Measurements from ENCODE around the gene PSMD7.

PSMD7 gene

DNA sequence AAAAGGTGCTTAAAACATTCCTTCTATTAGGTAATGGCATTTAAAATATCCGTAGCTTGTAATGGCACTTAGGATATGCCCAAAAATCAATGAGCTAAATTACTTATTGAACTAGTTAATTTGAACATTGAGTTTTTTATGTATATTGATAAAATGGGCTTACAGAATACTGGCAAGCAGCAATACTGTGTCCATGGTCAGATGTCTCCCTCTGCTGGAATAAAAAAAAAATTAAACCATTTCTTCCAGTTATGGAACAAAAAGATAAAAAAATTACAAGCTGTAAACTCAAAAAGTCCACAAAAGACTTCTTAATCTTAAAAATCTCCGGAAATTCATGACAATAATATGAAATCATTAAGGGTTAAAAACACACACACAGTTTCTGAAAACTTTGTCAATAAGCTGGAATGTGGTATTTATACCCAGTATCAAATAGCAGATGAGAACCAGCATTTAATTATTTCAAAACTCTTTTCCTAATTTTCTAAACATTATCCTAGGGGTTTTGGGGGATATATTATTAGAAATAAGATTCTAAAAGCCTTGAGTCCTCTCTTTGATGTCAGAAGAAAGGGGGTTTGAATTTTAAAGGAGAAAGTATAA lies 21.5 kb upstream of the PSMD7 start:
- Histone ChIP-seq H3K9me3 (ENCODE audit: control insufficient read depth in 5 of 5, low read length in 5 of 5) (peaks cover 0 to 5% (median 4%) of the 10 kb centered on the region in 5 donors), H3K4me3 (ENCODE audit: low read depth in 1 of 5, low read length in 5 of 5) (no peak overlapping the region), H3K36me3 (ENCODE audit: control insufficient read depth in 5 of 5, insufficient read depth in 5 of 5, low read length in 5 of 5) (no peaks in the 10 kb centered on the region), H3K9ac (ENCODE audit: low read length in 5 of 5) (no peak overlapping the region), H3K4me1 (ENCODE audit: control insufficient read depth in 5 of 5, insufficient read depth in 5 of 5, low read length in 5 of 5) (no peaks in the 10 kb centered on the region), H3K27me3 (ENCODE audit: control insufficient read depth in 5 of 5, insufficient read depth in 4 of 5, low read length in 5 of 5) (no peaks in the 10 kb centered on the region), H3K27ac (ENCODE audit: low read depth, low read length) (no peak overlapping the region)

DNA sequence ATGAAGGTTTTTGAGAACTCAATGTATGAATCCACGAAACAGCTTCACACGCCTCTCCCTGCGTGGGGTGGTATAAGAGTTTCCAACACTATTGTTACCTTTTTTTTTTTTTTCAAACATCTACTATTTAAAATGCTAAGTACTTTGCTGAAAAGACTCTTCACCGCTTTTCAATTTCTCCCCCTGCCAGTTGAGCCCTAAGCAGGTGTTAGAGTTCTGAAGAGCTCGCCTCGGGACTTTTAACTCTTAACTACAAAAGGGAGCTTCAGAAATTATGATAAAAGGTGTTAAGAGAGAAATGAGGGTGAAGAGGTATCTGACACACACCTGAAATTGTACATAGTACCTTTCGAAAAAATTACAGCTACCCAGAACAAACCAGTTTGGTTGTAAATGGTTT lies 20.9 kb upstream of the PSMD7 start:
- Histone ChIP-seq H3K27me3 (ENCODE audit: control insufficient read depth in 5 of 5, insufficient read depth in 4 of 5, low read length in 5 of 5) (no peaks in the 10 kb centered on the region), H3K27ac (ENCODE audit: low read depth, low read length) (no peak overlapping the region), H3K9me3 (ENCODE audit: control insufficient read depth in 5 of 5, low read length in 5 of 5) (peaks cover 0 to 5% (median 4%) of the 10 kb centered on the region in 5 donors), H3K36me3 (ENCODE audit: control insufficient read depth in 5 of 5, insufficient read depth in 5 of 5, low read length in 5 of 5) (no peaks in the 10 kb centered on the region), H3K4me3 (ENCODE audit: low read depth in 1 of 5, low read length in 5 of 5) (no peak overlapping the region), H3K9ac (ENCODE audit: low read length in 5 of 5) (no peak overlapping the region), H3K4me1 (ENCODE audit: control insufficient read depth in 5 of 5, insufficient read depth in 5 of 5, low read length in 5 of 5) (no peaks in the 10 kb centered on the region)

DNA sequence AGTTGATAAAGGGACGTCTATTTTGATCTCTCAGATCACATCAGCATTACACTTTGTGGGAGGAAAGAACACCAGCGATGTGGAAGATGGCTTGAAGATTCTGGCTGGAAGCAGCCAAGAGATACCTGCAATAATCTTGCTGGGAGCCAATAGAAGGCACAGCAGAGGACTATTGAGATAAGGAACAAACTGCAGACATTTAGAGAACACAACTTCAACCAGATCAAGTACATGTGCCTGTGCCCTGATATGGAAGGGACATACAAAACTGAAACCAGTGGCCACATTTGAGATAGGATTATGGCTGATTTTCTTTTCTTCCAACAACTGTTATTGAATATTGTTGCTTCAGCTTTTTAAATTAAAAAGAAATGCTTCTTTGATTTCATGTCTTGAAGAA lies 18.6 kb upstream of the PSMD7 start:
- Histone ChIP-seq H3K27ac (ENCODE audit: low read depth, low read length) (no peak overlapping the region), H3K9me3 (ENCODE audit: control insufficient read depth in 5 of 5, low read length in 5 of 5) (peaks cover 0 to 5% (median 4%) of the 10 kb centered on the region in 5 donors), H3K4me3 (ENCODE audit: low read depth in 1 of 5, low read length in 5 of 5) (no peak overlapping the region), H3K4me1 (ENCODE audit: control insufficient read depth in 5 of 5, insufficient read depth in 5 of 5, low read length in 5 of 5) (no peaks in the 10 kb centered on the region), H3K27me3 (ENCODE audit: control insufficient read depth in 5 of 5, insufficient read depth in 4 of 5, low read length in 5 of 5) (no peaks in the 10 kb centered on the region), H3K36me3 (ENCODE audit: control insufficient read depth in 5 of 5, insufficient read depth in 5 of 5, low read length in 5 of 5) (no peaks in the 10 kb centered on the region), H3K9ac (ENCODE audit: low read length in 5 of 5) (no peak overlapping the region)

DNA sequence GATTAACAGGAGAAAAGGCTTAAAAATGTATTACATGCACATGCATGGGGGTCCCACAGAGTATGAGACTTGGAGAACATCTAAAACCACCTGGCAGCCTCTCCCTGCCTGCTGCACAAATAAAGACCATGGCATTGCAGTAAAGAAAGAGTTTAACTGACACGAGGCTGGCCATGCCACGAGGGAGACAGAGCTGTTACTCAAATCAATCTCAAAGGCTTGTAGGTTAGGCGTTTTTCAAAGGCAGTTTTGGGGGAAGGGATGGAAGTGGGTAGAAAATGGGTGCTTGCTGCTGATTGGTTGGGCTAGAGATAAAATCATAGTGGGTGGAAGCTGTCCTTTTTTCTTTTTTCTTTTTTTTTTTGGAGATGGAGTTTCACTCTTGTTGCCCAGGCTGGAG lies 17.3 kb upstream of the PSMD7 start:
- H3K9ac ChIP-seq (ENCODE audit: low read length in 5 of 5) = no peak overlapping the region
- no peaks in the 10 kb centered on the region for H3K4me1 ChIP-seq (ENCODE audit: control insufficient read depth in 5 of 5, insufficient read depth in 5 of 5, low read length in 5 of 5)

DNA sequence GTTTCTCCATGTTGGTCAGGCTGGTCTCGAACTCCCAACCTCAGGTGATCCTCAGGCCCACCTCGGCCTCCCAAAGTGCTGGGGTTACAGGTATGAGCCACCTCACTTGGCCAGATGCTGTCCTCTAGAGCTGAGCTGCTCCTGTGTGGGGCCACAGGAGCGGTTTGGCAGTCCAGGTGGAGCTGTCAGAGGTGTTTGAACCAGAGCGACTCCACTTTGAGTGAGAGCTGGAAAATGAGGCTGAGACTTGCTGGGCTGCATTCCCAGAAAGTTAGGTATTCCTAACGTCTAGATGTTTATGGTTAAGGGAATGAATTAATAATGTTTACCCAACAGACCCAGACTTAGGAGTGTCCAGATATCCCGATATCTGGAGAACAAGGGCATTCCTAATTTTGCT lies 16.8 kb upstream of the PSMD7 start:
- peaks cover 0 to 5% (median 4%) of the 10 kb centered on the region in 5 donors for H3K9me3 ChIP-seq (ENCODE audit: control insufficient read depth in 5 of 5, low read length in 5 of 5)
- H3K36me3 ChIP-seq (ENCODE audit: control insufficient read depth in 5 of 5, insufficient read depth in 5 of 5, low read length in 5 of 5) = no peaks in the 10 kb centered on the region
- H3K4me3 ChIP-seq (ENCODE audit: low read depth in 1 of 5, low read length in 5 of 5) = no peak overlapping the region
- H3K4me1 ChIP-seq (ENCODE audit: control insufficient read depth in 5 of 5, insufficient read depth in 5 of 5, low read length in 5 of 5) = no peaks in the 10 kb centered on the region
- H3K27ac ChIP-seq (ENCODE audit: low read depth, low read length) = no peak overlapping the region
- H3K27me3 ChIP-seq (ENCODE audit: control insufficient read depth in 5 of 5, insufficient read depth in 4 of 5, low read length in 5 of 5) = no peaks in the 10 kb centered on the region
- H3K9ac ChIP-seq (ENCODE audit: low read length in 5 of 5) = no peak overlapping the region

More for the DNA sequence above, 17.3 kb upstream of the PSMD7 start:
- Histone ChIP-seq H3K27me3 (ENCODE audit: control insufficient read depth in 5 of 5, insufficient read depth in 4 of 5, low read length in 5 of 5) (no peaks in the 10 kb centered on the region), H3K36me3 (ENCODE audit: control insufficient read depth in 5 of 5, insufficient read depth in 5 of 5, low read length in 5 of 5) (no peaks in the 10 kb centered on the region), H3K9me3 (ENCODE audit: control insufficient read depth in 5 of 5, low read length in 5 of 5) (peaks cover 0 to 5% (median 4%) of the 10 kb centered on the region in 5 donors), H3K27ac (ENCODE audit: low read depth, low read length) (no peak overlapping the region), H3K4me3 (ENCODE audit: low read depth in 1 of 5, low read length in 5 of 5) (no peak overlapping the region)

DNA sequence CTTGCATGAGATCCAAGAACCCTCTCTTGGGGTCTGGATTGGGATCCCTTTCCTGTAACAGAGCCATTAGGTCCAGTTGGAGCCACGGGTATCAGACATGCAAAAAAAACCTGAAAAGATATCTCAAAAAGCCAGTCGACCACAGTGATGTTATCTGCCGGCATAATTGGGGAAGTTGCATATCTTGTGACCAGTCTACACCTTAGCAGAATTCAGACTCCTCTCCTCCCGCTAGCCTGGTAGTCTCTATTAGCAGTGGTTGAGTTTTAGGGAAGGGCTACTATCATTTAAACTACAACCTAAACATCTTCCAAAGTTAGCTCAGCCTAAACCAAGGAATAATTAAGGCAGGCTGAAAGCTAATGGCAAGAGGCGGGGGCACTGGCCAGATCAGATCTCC lies 16.2 kb upstream of the PSMD7 start:
- H3K4me1 ChIP-seq (ENCODE audit: control insufficient read depth in 5 of 5, insufficient read depth in 5 of 5, low read length in 5 of 5) = no peaks in the 10 kb centered on the region
- H3K9me3 ChIP-seq (ENCODE audit: control insufficient read depth in 5 of 5, low read length in 5 of 5) = peaks cover 0 to 5% (median 4%) of the 10 kb centered on the region in 5 donors
- no peak overlapping the region for H3K9ac ChIP-seq (ENCODE audit: low read length in 5 of 5)
- no peaks in the 10 kb centered on the region for H3K27me3 ChIP-seq (ENCODE audit: control insufficient read depth in 5 of 5, insufficient read depth in 4 of 5, low read length in 5 of 5)
- no peak overlapping the region for H3K4me3 ChIP-seq (ENCODE audit: low read depth in 1 of 5, low read length in 5 of 5)
- H3K27ac ChIP-seq (ENCODE audit: low read depth, low read length) = no peak overlapping the region
- H3K36me3 ChIP-seq (ENCODE audit: control insufficient read depth in 5 of 5, insufficient read depth in 5 of 5, low read length in 5 of 5) = no peaks in the 10 kb centered on the region

DNA sequence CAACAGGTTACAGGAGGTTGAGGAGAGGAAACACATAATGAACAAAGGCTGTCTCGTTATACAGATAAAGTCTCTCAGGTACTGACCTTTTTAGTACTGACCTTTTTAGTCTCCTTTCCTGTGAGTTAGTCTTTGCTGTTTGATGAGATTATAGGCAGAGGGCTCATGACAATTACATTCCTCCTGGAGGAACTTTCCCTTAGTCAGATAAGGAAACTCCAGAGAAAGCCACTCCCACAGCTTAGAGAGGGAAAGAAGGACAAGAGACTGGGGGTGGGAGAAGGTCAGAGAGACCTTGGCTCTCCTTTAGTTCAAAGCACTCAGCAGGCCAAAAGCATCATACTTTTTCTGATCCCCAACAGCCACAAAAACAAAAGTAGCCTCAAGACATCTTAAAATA lies 15.3 kb upstream of the PSMD7 start:
- Histone ChIP-seq H3K9me3 (ENCODE audit: control insufficient read depth in 5 of 5, low read length in 5 of 5) (peaks cover 0 to 5% (median 4%) of the 10 kb centered on the region in 5 donors), H3K27ac (ENCODE audit: low read depth, low read length) (no peak overlapping the region), H3K4me3 (ENCODE audit: low read depth in 1 of 5, low read length in 5 of 5) (no peak overlapping the region), H3K27me3 (ENCODE audit: control insufficient read depth in 5 of 5, insufficient read depth in 4 of 5, low read length in 5 of 5) (no peaks in the 10 kb centered on the region), H3K9ac (ENCODE audit: low read length in 5 of 5) (no peak overlapping the region), H3K36me3 (ENCODE audit: control insufficient read depth in 5 of 5, insufficient read depth in 5 of 5, low read length in 5 of 5) (no peaks in the 10 kb centered on the region), H3K4me1 (ENCODE audit: control insufficient read depth in 5 of 5, insufficient read depth in 5 of 5, low read length in 5 of 5) (no peaks in the 10 kb centered on the region)

DNA sequence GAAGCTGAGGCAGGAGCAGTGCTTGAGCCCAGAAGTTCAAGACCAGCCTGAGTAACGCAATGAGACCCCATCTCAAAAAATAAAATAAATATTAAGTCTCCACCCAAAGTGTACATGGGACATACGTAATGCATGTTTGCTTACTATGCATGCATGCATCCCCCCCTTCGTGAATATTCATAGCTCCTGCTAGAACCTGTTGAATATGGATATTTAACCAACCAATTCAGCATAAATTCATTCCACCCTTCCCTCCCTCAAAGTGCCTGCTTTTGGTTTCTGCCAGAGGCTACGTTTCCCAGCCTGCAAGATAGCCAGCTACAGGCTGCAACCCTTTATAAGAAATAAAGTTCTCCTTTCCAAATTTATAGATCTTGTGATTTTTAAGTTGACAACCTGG lies 12.9 kb upstream of the PSMD7 start:
- Histone ChIP-seq H3K4me3 (ENCODE audit: low read depth in 1 of 5, low read length in 5 of 5) (no peak overlapping the region), H3K9ac (ENCODE audit: low read length in 5 of 5) (no peak overlapping the region), H3K4me1 (ENCODE audit: control insufficient read depth in 5 of 5, insufficient read depth in 5 of 5, low read length in 5 of 5) (no peaks in the 10 kb centered on the region), H3K27ac (ENCODE audit: low read depth, low read length) (no peak overlapping the region), H3K9me3 (ENCODE audit: control insufficient read depth in 5 of 5, low read length in 5 of 5) (peaks cover 0 to 5% (median 4%) of the 10 kb centered on the region in 5 donors), H3K27me3 (ENCODE audit: control insufficient read depth in 5 of 5, insufficient read depth in 4 of 5, low read length in 5 of 5) (no peaks in the 10 kb centered on the region), H3K36me3 (ENCODE audit: control insufficient read depth in 5 of 5, insufficient read depth in 5 of 5, low read length in 5 of 5) (no peaks in the 10 kb centered on the region)

DNA sequence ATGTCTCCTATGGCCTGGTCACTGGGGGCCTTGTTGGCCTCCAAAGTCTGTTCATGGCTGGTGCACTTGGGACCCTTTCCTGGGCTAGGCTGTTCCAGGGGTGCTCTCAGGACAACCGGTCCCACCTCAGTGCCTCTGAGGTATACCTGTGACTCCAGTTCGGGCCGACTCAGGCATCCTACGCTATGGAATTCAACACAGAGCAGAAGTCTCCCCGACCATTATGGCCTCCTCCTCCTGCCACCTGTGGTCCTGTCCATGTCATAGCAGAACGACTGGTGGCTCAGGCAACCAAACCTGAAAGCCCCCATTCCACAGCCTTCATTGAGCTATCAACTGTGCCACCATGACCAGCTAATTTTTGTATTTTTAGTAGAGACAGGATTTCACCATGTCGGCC lies 8.5 kb upstream of the PSMD7 start:
- Histone ChIP-seq H3K9ac (ENCODE audit: low read length in 5 of 5) (no peak overlapping the region), H3K27ac (ENCODE audit: low read depth, low read length) (no peak overlapping the region), H3K27me3 (ENCODE audit: control insufficient read depth in 5 of 5, insufficient read depth in 4 of 5, low read length in 5 of 5) (no peaks in the 10 kb centered on the region), H3K4me3 (ENCODE audit: low read depth in 1 of 5, low read length in 5 of 5) (no peak overlapping the region), H3K9me3 (ENCODE audit: control insufficient read depth in 5 of 5, low read length in 5 of 5) (peaks cover 3 to 11% (median 5%) of the 10 kb centered on the region in 5 donors), H3K4me1 (ENCODE audit: control insufficient read depth in 5 of 5, insufficient read depth in 5 of 5, low read length in 5 of 5) (peaks cover 0 to 7% (median 0%) of the 10 kb centered on the region in 5 donors), H3K36me3 (ENCODE audit: control insufficient read depth in 5 of 5, insufficient read depth in 5 of 5, low read length in 5 of 5) (no peaks in the 10 kb centered on the region)

DNA sequence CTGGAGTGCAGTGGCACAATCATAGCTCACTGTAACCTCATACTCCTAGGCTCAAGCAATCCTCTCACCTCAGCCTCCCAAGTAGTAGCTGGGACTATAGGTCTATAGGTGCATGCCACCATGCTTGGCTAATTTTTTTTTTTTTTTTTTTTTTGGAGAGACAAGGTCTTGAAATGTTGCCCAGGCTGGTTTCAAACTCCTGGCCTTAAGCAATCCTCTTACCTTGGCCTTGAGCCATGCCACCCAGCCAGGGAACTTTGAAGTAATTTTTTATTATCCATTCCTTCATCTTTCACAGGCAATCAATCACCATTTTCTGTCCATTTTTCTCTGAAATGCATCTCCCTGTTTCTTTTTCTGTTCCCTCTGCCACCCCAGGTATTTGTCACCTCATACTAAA lies 6.3 kb upstream of the PSMD7 start:
- Histone ChIP-seq H3K36me3 (ENCODE audit: control insufficient read depth in 5 of 5, insufficient read depth in 5 of 5, low read length in 5 of 5) (no peaks in the 10 kb centered on the region), H3K4me1 (ENCODE audit: control insufficient read depth in 5 of 5, insufficient read depth in 5 of 5, low read length in 5 of 5) (peaks cover 0 to 8% (median under 1%) of the 10 kb centered on the region in 5 donors), H3K9me3 (ENCODE audit: control insufficient read depth in 5 of 5, low read length in 5 of 5) (peaks cover 3 to 11% (median 5%) of the 10 kb centered on the region in 5 donors), H3K27me3 (ENCODE audit: control insufficient read depth in 5 of 5, insufficient read depth in 4 of 5, low read length in 5 of 5) (no peaks in the 10 kb centered on the region), H3K4me3 (ENCODE audit: low read depth in 1 of 5, low read length in 5 of 5) (no peak overlapping the region), H3K27ac (ENCODE audit: low read depth, low read length) (no peak overlapping the region), H3K9ac (ENCODE audit: low read length in 5 of 5) (no peak overlapping the region)

All from subcutaneous abdominal adipose tissue (tissue), 5 donors.